Ramos (cell line): ENCODE results near the gene PRDM9.
"Not testable (repeated sequence)": the region's sequence is repeated elsewhere in the genome, so short reads cannot be mapped to it uniquely, and the experiment has no call there.

Experiments used
- in situ Hi-C: fragments of 300-500 bp; cut with MboI; formaldehyde crosslinking; loops from one replicate; pipeline ENCODE4 v1.14.3; 2022; ENCODE audit warnings: low sequenced_read_pairs; ENCODE audit not compliant: unreplicated experiment

PRDM9 gene

GRCh38 chr5:23526616-23527015 is 19.2 kb downstream of the PRDM9 start:
- in situ Hi-C loops = not testable (repeated sequence)

- in situ Hi-C loops = not testable (repeated sequence)
Measured at GRCh38 chr5:23527216-23527920, 20.0 kb downstream of the PRDM9 start.

GRCh38 chr5:23528677-23529076 is 21.3 kb downstream of the PRDM9 start:
- in situ Hi-C loops = no loop called here

- in situ Hi-C loops = no loop called here
Measured at GRCh38 chr5:23530571-23530970, 23.2 kb downstream of the PRDM9 start.

DNA sequence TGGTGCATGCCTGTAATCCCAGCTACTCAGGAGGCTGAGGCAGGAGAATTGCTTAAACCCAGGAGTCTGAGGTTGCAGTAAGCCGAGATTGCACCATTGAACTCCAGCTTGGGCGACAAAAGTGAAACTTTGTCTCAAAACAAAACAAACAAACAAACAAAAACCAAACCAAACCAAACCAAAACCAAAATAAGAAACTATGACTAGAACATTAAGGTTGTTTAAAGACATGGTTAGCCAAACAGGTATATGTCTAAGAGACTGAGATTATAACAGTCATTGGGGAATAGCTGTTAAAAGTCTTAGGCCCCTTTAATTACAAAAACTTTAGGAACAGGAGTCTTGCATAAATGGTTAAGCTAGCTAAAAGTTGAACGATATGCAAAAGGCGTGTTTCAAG is 63.6 kb downstream of the PRDM9 start:
- in situ Hi-C loops = no loop called here
